Retina (tissue), 1 donor: Measurements from ENCODE around the gene CHSY1.
"Not testable (repeated sequence)": the region's sequence is repeated elsewhere in the genome, so short reads cannot be mapped to it uniquely, and the experiment has no call there.

Experiments
- DNase-seq: peaks from one replicate; pipeline ENCODE4 v3.0.0-alpha.2; 2016

Gene CHSY1

DNA sequence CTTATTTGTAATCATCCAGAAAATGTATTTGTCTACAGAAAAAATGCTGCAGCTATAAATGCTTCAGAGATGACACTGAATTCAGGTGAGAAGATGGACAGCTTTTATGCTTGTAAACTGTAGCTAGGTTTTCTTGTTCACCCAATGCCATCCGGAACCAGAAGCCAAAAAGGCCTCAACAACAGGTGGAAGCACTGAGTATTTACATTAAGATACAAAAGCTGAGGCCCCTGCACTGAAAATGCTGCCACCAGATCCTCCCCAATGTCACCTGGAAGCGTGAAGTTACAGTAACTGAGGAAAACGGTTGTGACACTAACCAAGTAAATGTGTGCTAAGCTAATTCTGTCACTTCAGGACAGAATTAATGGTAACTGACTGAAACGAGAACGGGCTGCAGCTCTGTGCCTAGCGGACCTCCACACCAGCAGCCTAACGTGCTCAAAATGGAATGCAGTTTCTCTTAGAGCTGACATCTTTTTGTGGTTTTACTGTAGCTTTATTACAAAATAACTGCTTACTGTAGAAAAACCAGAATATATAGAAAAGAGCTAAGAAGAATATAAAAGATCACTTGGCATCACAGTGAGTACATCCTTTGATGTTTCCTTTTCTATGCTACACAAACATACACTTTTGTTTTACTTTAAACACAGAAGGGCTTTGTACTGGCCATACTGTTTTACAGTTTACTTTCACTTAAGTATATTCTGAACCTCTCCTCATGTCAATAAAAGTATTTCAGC lies 7.6 kb downstream of the CHSY1 start:
- DNase-seq = no peak

DNA sequence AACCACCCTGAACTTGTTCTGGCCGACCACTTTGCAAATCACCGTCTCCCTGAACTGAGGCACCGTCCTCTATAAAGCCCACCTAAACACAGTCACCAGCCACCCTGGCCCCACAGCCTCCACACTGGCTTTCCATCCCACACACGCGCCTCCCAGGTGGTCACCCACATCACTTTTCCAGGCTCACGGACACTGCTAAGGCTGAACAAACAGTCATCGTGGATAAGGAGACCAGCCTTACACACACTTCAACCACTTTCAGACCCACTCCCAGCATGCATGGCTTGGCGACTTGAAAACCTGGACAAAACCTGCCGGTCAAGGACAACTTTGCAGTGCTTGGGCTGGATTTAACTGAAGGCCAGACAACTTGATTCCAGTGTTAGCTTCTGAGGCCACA lies 8.4 kb downstream of the CHSY1 start:
- DNase-seq = no peak

DNA sequence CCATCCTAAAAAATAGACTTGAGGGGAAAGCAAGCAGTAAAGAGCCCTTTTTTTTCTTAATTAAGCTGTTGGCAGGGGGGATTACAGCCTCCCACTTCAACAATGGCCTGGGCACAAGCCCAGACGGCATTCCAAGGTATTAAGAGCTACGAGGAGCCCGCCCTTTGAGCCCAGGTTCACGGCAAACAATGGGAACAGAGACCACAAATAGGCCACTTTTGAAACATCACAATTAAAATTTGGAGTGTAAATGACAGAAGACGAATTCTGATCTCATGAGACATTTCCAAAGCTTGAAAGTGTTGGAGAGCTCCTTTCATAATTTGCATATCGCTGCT lies 8.9 kb downstream of the CHSY1 start:
- no peak for DNase-seq

GRCh38 chr15:101242160-101242998 lies 9.5 kb downstream of the CHSY1 start:
- no peak for DNase-seq

DNA sequence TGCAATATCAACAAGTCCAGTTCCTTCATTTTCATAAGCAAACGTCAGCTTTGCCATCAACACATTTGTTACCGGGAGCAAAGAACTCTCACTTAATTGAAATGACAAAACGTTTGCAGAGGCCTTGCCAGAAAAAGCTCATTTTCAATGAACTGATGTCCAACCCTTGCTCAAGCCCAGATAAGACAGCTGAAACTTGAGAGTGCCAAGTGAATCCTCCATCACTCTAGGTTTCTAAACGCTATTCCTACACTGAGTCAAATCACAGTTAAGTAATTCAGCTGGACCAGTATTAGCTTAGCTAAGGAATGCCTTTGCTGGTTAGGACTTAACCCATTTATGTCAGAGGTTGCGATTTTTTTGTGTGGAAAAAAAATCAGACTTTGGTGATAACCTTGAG lies 11.5 kb downstream of the CHSY1 start:
- no peak for DNase-seq

DNA sequence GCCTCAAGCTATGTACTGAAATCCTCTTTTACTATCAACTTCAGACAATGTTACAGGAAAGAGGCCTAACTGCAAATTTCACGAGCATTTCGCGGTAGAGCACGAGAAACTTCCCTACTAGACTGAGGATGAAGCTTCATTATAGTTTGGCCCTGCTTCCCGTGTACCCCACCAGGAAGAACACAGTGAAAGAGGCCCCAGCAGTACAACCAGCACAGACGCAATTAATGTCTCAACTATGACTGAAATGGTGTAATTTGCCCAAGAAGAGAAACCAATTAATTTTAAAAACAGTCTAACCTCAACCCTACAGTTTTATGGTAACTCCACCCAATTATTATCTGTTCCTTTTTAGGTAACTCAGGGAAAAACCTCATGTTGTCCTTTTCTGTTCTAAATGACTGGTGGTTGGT lies 12.1 kb downstream of the CHSY1 start:
- no peak for DNase-seq

GRCh38 chr15:101237251-101237650 lies 14.6 kb downstream of the CHSY1 start:
- DNase-seq = no peak

GRCh38 chr15:101233651-101234280 lies 18.1 kb downstream of the CHSY1 start:
- DNase-seq = no peak

DNA sequence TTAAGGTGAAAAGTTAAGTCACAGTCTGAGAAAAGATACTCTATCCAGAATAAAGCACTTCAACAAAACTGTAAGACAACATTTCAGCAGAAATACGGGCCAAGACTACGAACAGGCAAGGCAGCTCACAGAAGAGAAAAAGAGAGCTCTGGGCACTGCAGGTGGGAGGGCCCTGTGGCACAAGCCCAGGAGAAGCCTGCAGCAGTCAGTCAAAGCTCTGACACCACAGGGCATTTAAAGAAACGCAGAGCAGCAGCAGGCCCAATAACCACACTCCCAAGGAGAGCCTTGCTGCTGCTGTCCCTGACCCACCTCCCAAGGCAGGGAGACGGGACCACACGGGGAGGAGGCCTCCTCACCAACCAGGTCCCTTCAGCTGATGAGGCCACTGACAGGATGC lies 19.2 kb downstream of the CHSY1 start:
- no peak for DNase-seq

GRCh38 chr15:101228313-101228712 lies 23.5 kb downstream of the CHSY1 start:
- DNase-seq = no peak

DNA sequence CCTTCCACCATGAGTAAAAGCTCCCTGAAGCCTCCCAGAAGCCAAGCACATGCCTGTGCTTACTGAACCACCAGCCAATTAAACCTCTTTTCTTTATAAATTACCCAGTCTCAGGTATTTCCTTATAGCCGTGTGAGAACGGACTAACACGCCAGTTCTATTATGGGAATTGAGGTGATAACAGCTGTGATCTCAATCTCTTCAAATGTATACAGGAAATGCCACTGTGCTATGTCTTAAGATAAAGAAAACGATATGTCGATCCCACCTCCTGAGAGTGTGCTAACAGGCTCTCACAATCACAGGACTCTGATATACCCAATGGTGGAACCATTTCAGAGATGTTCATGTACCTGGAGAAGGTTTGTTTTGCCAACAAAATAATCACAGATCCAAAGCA lies 26.2 kb downstream of the CHSY1 start:
- no peak for DNase-seq

GRCh38 chr15:101221902-101222301 lies 29.9 kb downstream of the CHSY1 start:
- no peak for DNase-seq

DNA sequence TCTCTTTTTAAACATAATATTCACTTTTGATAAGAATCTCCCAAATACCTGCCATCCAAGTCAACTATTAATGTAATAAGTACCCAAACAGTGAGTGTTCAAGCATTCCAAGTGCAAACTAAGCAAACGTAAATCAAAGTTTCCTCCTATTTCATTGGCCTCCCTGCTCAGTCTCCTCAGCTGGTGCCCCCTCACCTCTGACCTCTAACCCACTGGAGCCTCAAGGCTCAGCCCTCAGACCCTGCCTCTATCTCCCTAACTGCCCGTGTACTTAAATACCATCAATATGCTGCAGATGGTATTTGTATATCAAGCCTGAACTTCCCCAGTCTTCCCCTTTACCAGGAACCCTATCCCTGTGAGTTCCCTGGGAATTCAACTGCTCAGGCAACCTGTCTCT lies 31.8 kb downstream of the CHSY1 start:
- no peak for DNase-seq

- DNase-seq = no peak
Observed at GRCh38 chr15:101219441-101219840, 32.4 kb downstream of the CHSY1 start.

DNA sequence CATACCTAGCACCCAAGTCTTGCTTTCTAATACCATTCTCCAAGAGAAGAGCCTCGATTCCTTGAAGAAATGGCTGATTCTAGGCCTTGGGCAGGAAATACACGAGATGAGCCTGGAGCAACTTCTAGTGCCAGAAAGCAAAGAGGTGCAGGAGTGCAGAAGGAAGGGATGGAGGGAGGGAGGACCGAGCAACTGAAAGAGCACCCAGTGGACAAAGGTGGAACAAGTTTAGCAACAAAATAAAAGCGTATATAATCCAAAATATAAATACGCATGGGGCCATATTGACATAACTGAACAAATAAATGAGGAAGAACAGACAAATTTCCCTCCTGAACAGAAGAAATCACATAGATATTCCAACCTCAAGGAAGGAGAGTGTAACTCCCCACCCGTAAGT lies 34.4 kb downstream of the CHSY1 start:
- no peak for DNase-seq

GRCh38 chr15:101216100-101216499 lies 35.7 kb downstream of the CHSY1 start:
- DNase-seq = no peak

DNA sequence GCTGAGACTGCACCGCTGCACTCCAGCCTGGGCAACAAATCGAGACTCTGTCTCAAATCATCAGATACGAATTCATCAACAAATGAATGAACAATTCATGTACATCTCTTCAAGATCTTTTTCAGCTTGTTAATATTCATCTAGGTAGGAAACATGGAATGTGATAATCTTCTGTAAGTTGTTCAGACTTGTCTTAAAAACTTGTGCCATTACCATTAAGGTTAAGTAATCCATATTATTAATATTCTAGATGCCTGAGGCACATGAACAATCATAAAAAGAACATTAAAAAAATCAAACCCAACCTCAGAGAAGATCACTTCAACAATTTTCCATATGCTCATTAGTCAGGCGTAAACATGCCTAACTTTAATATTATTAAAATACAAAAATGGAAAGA lies 36.2 kb downstream of the CHSY1 start:
- DNase-seq = no peak

- DNase-seq = not testable (repeated sequence)
Observed at GRCh38 chr15:101214435-101215097, 37.3 kb downstream of the CHSY1 start.

DNA sequence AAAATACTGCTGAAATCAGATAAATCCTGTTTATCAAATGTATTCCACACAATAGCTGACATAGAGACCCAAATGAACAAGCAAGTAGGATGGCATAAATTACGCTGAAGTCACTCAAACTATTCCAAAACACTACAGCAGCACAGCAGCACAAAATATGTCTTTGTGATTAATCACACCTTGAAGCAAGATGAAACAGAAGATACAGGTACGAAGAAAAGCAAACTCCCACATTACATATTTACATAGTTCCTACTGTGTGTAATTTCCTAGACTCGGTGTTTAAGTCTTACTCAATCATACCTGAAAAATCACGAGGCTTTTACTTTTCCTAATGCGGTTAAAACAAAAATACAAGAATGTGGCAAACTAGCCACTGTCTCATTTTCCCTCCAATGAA lies 38.3 kb downstream of the CHSY1 start:
- DNase-seq = no peak

GRCh38 chr15:101213147-101213546 lies 38.7 kb downstream of the CHSY1 start:
- DNase-seq = no peak

- DNase-seq = no peak
Observed at GRCh38 chr15:101211897-101212296, 40.0 kb downstream of the CHSY1 start.

DNA sequence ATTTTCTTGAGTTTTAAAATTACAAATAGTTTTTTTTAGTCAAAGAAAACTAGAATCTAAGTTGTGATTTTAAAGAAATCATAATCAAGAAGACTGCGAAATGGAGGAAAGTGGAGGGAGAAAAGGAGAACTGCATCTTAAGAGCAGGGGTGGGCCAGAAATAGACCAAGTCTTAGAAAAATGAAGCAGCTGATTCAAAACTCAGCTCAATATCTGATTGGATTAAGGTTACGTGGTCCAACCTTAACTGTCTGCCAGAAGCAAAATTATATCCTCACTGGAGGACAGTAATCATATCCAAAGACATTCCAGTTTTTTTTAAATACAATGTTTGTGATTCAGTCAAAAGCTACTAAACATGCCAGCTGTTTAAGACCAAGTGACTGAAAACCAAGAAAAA lies 41.4 kb downstream of the CHSY1 start:
- DNase-seq = no peak

DNA sequence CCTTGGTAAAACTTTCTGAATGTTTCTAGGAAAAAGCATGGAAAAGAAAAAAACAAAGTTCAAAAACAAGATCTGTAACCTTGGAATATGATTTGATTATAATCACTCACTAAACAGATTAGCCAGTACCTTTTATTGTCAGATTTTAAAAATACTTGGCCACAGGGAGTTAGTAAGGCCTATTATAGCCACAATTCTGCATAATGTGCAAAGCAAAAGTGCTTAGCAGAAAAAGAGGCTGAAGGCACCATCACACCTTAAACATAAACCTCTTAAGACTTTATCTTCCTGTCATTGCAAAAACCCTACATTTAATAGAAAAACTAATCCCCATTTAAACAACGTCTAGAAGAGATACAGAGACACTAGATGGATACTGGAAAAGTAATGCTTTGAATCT lies 41.8 kb downstream of the CHSY1 start:
- DNase-seq = no peak
